RWPE1 (cell line): ENCODE data around the gene S100A9.

Experiments used
- CTCF ChIA-PET: fragments of 350-600 bp; sonication (Branson Sonifier 250); formaldehyde crosslinking; extraction: SDS; loops from one replicate; lab custom pipeline; 2021; lab: Yijun Ruan, JAX
- POLR2A ChIA-PET: fragments of 400-600 bp; formaldehyde crosslinking; extraction: SDS; loops from one replicate; lab custom pipeline; 2020; ENCODE audit warnings: antibody characterized with exemption; ENCODE audit not compliant: low non-redundant PET; lab: Yijun Ruan, JAX
- DNase-seq: peaks from one replicate; pipeline ENCODE4 v3.0.0; 2012; ENCODE audit warnings: low spot score
- H3K27ac ChIP-seq: fragments of 450-650 bp; 2 replicates; pipeline ENCODE4 v1.5.1; 2017
- CTCF ChIP-seq: fragments of 450-650 bp; conservative IDR thresholded peaks from 2 replicates; pipeline ENCODE4 v1.5.1; 2017; ENCODE audit warnings: low read depth, mild to moderate bottlenecking

S100A9 gene

GRCh38 chr1:153355445-153356071 lies 2.1 kb upstream of the S100A9 start:
- POLR2A ChIA-PET, result no interaction called here
- CTCF ChIA-PET, result interaction anchor here (0.6 to 7.6 kb wide), 13 partner anchors 10 to 155 kb away, joined by 3 to 143 read pairs (median 4); partner anchors contain the start of gene S100A8
- peak; percentile 68 for DNase-seq
- peak overlapping the region; percentile 16; the same call in 1 of the 2 replicates for H3K27ac ChIP-seq
- peak; percentile 71 for TF ChIP-seq CTCF

GRCh38 chr1:153356392-153357075 lies 1.1 kb upstream of the S100A9 start:
- ChIA-PET POLR2A (no interaction called here), CTCF (interaction anchor here (1.0 to 7.6 kb wide), 4 partner anchors 34 to 145 kb away, joined by 3 to 143 read pairs (median 5); partner anchors contain the start of gene S100A8)
- DNase-seq, result no peak
- H3K27ac ChIP-seq, result peak overlapping the region; percentile 95
- TF ChIP-seq CTCF, result no peak

GRCh38 chr1:153357076-153357852 lies 390 bp upstream of the S100A9 start:
- no peak for TF ChIP-seq CTCF
- POLR2A ChIA-PET, result interaction anchor here (0.7 kb wide), 1 partner anchor 9 kb away, joined by 3 read pairs; the partner anchor contains the start of gene PGLYRP4
- peak overlapping the region; percentile 95 for H3K27ac ChIP-seq
- CTCF ChIA-PET, result interaction anchor here (0.6 to 7.6 kb wide), 10 partner anchors 18 to 1086 kb away, joined by 3 to 143 read pairs (median 3); partner anchors contain the start of genes RAB13, S100A12 and S100A8
- DNase-seq, result peak; percentile 86

- CTCF ChIA-PET, result interaction anchor here (1.2 to 7.6 kb wide), 3 partner anchors 17 to 134 kb away, joined by 3 to 143 read pairs (median 4); partner anchors contain the start of gene S100A12
Measured at GRCh38 chr1:153358691-153358975, 979 bp downstream of the S100A9 start.

GRCh38 chr1:153359241-153359640 lies 1.6 kb downstream of the S100A9 start:
- CTCF ChIA-PET, result no interaction called here

More at GRCh38 chr1:153358691-153358975, 979 bp downstream of the S100A9 start:
- no peak for DNase-seq
- POLR2A ChIA-PET, result no interaction called here
- no peak for TF ChIP-seq CTCF
- peak overlapping the region; percentile 95 for H3K27ac ChIP-seq

More at GRCh38 chr1:153359241-153359640, 1.6 kb downstream of the S100A9 start:
- POLR2A ChIA-PET, result no interaction called here
- no peak for DNase-seq
- H3K27ac ChIP-seq, result peak overlapping the region; percentile 95
- no peak for TF ChIP-seq CTCF
